ENCODE measurements around the gene PLS1.
"Not testable (repeated sequence)": the region's sequence is repeated elsewhere in the genome, so short reads cannot be mapped to it uniquely, and the experiment has no call there.

Gene PLS1

DNA sequence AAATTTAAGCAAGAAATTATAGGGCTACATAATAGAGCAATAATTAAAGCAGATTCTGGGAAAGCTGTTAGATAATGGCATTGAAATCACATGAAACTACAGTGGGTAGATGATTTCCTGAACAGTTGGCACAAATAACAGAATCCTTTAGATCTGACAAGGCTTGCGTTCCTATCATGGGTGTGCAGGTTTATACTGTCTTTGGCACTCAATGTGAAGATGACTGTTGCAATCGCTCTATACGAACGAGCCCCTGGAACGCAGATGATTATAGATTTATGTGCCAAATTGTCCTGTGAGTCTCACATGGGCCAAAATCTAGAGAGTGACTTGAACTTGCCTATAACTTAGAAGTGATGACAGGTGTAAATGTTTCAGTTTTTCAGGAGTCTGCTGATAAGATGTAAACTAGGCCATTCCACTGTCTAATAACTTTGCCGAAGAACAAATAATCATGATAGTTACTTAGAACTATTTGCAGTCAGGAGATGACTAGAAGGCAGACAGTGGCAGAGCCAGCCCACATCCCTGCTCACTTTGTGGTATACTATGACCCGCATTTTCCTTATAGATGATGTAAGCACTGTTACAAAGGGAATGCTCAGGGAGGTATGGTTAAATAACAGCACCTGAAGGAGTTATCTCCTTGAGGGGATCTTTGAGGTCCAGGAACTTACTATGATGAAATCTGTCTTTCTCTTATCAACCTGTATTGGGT, 97.1 kb downstream of the PLS1 start:
- TF ChIP-seq, protein P1, sequence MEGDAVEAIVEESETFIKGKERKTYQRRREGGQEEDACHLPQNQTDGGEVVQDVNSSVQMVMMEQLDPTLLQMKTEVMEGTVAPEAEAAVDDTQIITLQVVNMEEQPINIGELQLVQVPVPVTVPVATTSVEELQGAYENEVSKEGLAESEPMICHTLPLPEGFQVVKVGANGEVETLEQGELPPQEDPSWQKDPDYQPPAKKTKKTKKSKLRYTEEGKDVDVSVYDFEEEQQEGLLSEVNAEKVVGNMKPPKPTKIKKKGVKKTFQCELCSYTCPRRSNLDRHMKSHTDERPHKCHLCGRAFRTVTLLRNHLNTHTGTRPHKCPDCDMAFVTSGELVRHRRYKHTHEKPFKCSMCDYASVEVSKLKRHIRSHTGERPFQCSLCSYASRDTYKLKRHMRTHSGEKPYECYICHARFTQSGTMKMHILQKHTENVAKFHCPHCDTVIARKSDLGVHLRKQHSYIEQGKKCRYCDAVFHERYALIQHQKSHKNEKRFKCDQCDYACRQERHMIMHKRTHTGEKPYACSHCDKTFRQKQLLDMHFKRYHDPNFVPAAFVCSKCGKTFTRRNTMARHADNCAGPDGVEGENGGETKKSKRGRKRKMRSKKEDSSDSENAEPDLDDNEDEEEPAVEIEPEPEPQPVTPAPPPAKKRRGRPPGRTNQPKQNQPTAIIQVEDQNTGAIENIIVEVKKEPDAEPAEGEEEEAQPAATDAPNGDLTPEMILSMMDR (IDR thresholded peaks at IDR 0.05; ENCODE audit: borderline replicate concordance, control extremely low read depth, extremely low read depth, insufficient read depth, missing control alignments), result no peak
- in situ Hi-C loops (cut with MboI; ENCODE audit: low sequenced_read_pairs, unreplicated experiment), result no loop called here
- DNase-seq (ENCODE audit: low spot score), result no peak

DNA sequence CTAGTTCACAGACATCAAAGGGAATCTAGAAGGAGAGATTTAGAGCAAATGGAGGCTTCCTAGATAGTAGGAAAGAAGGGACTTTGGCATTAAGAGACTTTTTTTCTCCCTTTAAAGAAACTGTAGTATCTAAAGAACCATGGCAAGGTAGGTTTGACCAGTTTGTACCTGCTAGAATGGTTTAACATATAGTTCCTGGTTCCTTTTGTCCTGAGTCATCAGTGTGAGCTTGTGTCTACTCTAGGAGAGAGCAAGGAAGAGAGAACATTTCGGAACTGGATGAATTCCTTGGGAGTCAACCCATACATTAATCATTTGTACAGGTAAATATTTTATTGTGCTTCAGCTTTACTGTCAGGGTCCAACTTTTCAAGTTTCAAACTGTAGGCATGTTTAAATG, 98.0 kb downstream of the PLS1 start:
- TF ChIP-seq, protein P1 (IDR thresholded peaks at IDR 0.05; ENCODE audit: borderline replicate concordance, control extremely low read depth, extremely low read depth, insufficient read depth, missing control alignments), result no peak
- in situ Hi-C loops (cut with MboI; ENCODE audit: low sequenced_read_pairs, unreplicated experiment), result no loop called here
- no peak for DNase-seq (ENCODE audit: low spot score)

DNA sequence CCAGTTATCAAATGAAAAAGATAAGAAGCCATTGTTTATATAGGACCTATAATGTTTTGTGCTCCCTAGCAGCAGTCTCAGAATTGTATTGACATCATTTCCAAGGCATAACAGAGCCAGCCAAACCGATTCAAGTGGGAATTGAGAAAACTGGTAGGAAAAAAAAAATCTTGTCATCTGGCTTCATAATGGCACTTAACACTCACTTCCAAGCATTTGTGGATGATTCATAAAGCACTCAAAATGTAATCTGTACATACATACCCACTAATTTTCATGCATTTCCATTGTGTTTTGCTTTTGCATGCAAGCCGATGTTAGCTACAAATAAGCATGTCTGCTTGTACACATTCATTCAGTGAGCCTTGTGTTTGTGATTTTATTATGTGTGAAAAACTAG, 109.0 kb downstream of the PLS1 start:
- in situ Hi-C loops (cut with MboI; ENCODE audit: low sequenced_read_pairs, unreplicated experiment), result no loop called here
- no peak for DNase-seq (ENCODE audit: low spot score)
- TF ChIP-seq, protein P1 (IDR thresholded peaks at IDR 0.05; ENCODE audit: borderline replicate concordance, control extremely low read depth, extremely low read depth, insufficient read depth, missing control alignments), result no peak

DNA sequence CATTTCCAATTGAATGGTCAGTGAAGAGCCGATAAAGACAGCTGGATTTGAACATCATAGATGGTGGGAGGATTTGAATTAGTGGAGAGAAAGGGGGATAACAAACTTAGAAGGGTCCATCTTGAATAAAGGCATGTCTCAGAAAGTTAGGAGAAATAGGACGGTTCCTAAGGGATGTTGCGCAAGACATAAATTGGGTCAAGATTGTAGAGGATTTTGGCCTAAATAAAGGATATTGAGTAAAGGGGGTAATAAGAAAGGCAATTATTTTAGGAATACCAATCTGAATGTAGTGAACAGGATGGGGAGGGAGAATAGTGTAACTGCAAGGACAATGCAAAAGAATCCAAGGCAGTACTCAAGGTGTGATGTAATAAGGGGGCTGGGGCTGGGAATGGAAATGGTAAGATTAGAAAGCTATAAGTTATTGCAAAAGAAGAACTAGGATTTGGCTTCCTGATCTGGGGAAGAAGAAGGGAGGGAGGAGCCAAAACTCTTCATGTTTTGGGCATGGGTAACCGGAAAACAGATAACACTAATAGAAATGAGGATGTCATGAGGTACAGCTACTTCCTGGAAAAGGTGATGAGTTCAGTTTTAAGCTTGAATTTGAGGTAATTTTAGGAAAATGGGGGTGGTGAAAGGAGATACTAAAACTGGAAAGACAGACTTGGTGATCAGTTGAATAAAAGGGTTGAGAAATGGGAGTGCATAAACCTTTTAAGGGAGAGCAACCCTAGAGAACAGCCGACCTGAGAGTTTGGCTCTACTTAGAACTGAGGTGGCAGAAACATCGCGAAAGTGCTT, 110.3 kb downstream of the PLS1 start:
- TF ChIP-seq, protein P1 (IDR thresholded peaks at IDR 0.05; ENCODE audit: borderline replicate concordance, control extremely low read depth, extremely low read depth, insufficient read depth, missing control alignments), result no peak

DNA sequence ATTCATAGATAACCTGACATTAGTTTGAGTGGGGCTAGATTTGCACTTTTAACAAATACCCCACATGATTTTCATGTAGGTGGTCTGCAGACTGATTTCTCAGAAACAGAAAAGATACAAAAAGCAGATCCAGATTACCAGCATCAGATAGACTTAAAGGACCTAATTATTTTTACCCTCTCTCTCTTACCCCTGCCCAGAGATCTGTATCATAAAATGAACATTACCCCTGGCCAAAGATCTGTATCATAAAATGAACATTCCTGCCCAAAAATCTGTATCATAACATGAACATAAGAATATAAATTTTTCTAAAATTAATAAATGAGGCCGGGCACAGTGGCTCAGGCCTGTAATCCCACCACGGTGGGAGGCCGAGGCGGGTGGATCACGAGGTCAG, 113.0 kb downstream of the PLS1 start:
- in situ Hi-C loops (cut with MboI; ENCODE audit: low sequenced_read_pairs, unreplicated experiment), result no loop called here
- DNase-seq (ENCODE audit: low spot score), result no peak
- TF ChIP-seq, protein P1 (IDR thresholded peaks at IDR 0.05; ENCODE audit: borderline replicate concordance, control extremely low read depth, extremely low read depth, insufficient read depth, missing control alignments), result no peak

More for the DNA sequence above, 110.3 kb downstream of the PLS1 start:
- in situ Hi-C loops (cut with MboI; ENCODE audit: low sequenced_read_pairs, unreplicated experiment), result no loop called here
- DNase-seq (ENCODE audit: low spot score), result no peak

DNA sequence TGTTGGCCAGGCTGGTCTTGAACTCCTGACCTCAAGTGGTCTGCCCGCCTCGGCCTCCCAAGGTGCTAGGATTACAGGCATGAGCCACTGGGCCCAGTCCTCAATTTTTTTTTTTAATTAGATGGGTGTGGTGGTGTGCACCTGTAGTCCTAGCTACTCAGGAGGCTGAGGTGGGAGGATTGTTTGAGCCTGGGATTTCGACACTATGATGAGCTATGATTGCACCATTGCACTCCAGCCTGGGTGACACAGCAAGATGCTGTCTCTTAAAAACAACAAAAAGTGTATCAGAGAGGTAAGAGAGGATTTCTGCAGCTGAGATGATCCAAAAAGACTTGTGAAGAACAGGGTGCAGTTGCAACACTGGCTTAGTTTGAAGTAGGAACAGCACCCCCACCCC, 118.7 kb downstream of the PLS1 start:
- DNase-seq (ENCODE audit: low spot score); in situ Hi-C loops (cut with MboI; ENCODE audit: low sequenced_read_pairs, unreplicated experiment): not testable (repeated sequence)

DNA sequence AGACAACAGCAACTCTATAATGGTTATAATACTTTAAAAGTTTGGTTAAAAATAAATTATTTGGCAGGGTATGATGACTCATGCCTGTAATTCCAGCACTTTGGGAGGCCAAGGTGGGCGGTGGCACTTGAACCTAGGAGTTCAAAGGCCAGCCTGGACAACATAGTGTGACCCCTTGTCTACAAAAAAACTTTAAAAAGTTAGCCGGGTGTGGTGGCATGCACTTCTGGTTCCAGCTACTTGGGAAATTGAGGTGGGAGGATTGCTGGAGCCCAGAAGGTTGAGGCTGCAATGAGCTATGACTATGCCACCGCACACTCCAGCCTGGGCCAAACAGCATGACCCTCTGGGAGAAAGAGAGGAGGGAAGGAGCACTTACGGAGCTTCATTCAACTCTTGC, 119.9 kb downstream of the PLS1 start:
- no peak for DNase-seq (ENCODE audit: low spot score)
- in situ Hi-C loops (cut with MboI; ENCODE audit: low sequenced_read_pairs, unreplicated experiment), result no loop called here
- TF ChIP-seq, protein P1 (IDR thresholded peaks at IDR 0.05; ENCODE audit: borderline replicate concordance, control extremely low read depth, extremely low read depth, insufficient read depth, missing control alignments), result no peak

Data from GM13976 (cell line).